NB4 (cell line): ENCODE data around the gene MBD5.
"Not testable (repeated sequence)": the region's sequence is repeated elsewhere in the genome, so short reads cannot be mapped to it uniquely, and the experiment has no call there.

ENCODE experiments used
- DNase-seq: peaks from one replicate; pipeline ENCODE4 v3.0.0; 2010; ENCODE audit warnings: low read depth
- H3K4me3 ChIP-seq: one replicate; pipeline ENCODE4 v1.5.1; 2011; ENCODE audit warnings: mild to moderate bottlenecking, low read depth, low read length, moderate library complexity
- MAX ChIP-seq: IDR thresholded peaks from 2 replicates; pipeline ENCODE4 v1.6.1; 2011; ENCODE audit warnings: low read depth, low read length
- MYC ChIP-seq: IDR thresholded peaks from 2 replicates; pipeline ENCODE4 v1.6.1; 2011; ENCODE audit warnings: low read depth, low read length
- POLR2A ChIP-seq: IDR thresholded peaks from 2 replicates; pipeline ENCODE4 v1.6.1; 2011; ENCODE audit warnings: mild to moderate bottlenecking; ENCODE audit not compliant: insufficient read length; ENCODE audit errors: extremely low read depth
- TF ChIP-seq, protein P1 (sequence below): IDR thresholded peaks from one replicate; pipeline ENCODE4 v1.5.1; 2012; ENCODE audit warnings: low read depth, low read length

The MBD5 gene

GRCh38 chr2:148540022-148540421, 519.1 kb downstream of the MBD5 start:
- H3K4me3 ChIP-seq, result no peak overlapping the region
- DNase-seq, result no peak
- TF ChIP-seq, protein P1, sequence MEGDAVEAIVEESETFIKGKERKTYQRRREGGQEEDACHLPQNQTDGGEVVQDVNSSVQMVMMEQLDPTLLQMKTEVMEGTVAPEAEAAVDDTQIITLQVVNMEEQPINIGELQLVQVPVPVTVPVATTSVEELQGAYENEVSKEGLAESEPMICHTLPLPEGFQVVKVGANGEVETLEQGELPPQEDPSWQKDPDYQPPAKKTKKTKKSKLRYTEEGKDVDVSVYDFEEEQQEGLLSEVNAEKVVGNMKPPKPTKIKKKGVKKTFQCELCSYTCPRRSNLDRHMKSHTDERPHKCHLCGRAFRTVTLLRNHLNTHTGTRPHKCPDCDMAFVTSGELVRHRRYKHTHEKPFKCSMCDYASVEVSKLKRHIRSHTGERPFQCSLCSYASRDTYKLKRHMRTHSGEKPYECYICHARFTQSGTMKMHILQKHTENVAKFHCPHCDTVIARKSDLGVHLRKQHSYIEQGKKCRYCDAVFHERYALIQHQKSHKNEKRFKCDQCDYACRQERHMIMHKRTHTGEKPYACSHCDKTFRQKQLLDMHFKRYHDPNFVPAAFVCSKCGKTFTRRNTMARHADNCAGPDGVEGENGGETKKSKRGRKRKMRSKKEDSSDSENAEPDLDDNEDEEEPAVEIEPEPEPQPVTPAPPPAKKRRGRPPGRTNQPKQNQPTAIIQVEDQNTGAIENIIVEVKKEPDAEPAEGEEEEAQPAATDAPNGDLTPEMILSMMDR, result no peak
- no peak for TF ChIP-seq MYC

DNA sequence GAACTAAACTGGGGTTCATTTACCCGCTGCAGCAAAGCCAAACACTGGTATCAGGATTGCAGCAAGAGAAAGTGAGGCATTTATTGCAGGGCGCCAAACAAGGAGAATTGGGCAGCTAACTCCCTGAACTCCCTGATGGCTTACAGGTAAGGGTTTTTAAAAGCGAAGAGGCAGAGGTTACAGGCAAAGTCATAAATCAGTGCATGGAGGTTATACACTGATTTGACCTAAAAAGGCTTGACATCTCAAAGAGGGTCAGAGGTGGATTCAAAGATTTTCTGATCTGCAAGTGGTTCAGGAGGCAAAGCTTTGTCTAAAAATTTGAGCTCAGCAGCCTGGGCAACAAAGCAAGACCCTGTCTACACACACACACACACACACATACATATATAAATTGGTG, 520.9 kb downstream of the MBD5 start:
- TF ChIP-seq MAX (no peak), POLR2A (no peak), MYC (no peak)
- TF ChIP-seq, protein P1, result no peak
- H3K4me3 ChIP-seq, result no peak overlapping the region
- DNase-seq, result no peak

DNA sequence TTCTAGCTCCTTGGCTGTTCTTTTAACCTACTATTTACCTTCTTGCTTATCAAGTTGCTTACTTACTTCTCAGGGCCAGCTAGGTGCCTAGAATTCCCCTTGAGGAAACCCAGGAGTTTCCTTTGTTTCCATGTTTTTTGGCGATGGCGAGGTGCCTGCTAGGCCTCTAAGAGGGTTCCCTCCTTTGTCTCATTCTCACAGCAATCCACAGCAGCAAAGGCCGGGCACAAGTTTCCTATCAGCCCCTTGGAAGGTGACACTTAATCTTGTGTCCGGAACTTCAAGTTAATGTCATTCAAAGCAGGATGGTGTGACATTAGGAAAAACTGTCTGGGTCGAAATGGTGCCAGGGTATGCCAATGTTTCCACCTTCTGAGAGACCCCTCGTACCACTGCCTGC, 521.7 kb downstream of the MBD5 start:
- TF ChIP-seq POLR2A, result no peak
- TF ChIP-seq, protein P1, result no peak
- no peak for TF ChIP-seq MAX
- no peak for TF ChIP-seq MYC
- no peak for DNase-seq
- no peak overlapping the region for H3K4me3 ChIP-seq

DNA sequence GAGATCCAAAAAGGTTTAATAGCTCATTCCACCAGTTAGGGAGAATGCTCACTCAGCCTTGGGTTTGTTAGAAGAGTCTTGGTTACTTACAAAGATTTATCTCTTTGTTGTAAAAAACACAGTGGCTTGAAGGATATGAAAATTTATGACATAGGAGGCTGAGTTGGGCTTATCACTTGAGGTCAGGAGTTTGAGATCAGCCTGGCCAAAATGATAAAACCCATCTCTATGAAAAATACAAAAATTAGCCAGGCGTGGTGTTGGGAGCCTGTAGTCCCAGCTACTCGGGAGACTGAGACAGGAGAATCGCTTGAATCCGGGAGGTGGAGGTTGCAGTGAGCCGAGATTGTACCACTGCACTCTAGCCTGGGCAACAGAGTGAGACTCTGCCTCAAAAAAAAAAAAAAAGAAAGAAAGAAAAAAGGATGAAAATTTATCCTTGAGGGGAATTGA, 522.2 kb downstream of the MBD5 start:
- H3K4me3 ChIP-seq, DNase-seq: not testable (repeated sequence)

DNA sequence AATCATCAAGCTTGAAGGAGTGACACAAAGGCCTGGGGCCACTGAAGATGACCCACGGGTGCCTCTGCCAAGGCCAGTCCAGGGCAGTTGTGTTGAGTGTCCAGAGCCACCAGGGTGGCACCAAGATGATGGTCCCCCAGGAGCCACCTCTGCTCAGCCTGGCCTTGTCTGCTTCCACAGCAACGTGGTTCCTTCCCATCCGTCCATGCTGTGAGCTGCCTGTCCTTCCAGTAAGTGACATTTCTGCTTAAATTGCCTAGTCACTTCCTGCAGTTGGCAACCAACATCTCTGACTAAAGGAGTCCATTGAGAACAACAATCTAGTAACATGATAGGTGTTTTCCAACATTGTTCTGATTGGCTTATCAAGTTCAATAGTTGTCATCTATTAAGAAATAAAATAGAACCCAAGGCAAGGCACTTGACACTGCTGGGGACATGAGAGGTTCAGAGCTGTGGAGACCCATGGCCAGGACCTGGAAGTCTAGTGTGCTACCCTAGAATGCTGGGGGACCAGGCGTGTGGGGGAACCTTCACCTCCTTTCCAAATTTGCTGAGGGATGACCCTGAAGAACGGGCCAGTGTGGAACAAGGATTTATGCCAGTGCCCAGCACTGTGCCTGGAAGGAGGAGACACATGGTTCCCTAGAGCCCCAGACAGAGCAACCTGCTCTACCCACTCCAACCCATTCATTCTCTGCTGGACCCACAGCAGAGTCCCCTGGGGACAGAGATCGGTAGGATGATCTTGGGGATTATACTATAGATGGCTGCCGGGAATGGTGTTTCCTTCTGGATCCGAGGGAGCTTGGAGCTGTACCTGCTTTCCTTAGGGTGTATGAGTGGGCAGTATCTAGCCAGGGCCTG, 524.7 kb downstream of the MBD5 start:
- H3K4me3 ChIP-seq, result no peak overlapping the region

DNA sequence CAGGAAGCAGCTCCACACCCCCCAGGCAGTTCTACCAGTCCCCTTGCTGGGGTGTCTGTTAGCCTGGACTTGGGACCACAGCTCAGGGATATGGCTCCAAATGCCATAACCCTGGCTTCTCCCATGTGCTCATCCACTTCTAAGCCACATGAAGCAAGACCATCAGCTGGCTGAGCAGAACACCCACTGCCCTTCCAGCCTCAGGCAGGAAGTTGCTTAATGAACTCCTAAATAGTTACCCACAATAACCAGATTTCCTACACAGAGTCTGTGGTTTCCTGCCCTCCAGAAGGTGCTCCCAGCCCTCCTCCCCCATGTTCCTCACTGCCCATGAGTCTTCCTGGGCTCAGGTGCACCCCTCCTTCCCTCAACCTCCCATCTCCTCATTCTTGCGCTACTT, 525.4 kb downstream of the MBD5 start:
- peak; percentile 94 for DNase-seq
- TF ChIP-seq MAX (peak; percentile 87), POLR2A (no peak), MYC (peak; percentile 93)
- TF ChIP-seq, protein P1, result no peak
- H3K4me3 ChIP-seq, result no peak overlapping the region

More for the DNA sequence above, 524.7 kb downstream of the MBD5 start:
- peak; percentile 77 for DNase-seq
- TF ChIP-seq POLR2A (no peak), MYC (no peak), MAX (no peak)
- TF ChIP-seq, protein P1, result no peak
